SU-DHL-6 (cell line): ENCODE results near the gene SMIM1.

Source experiments
- H2AFZ ChIP-seq: fragments of 200-600 bp; sonication (generic); 2 replicates; pipeline ENCODE4 v1.6.1; 2014; ENCODE audit warnings: low read depth, mild to moderate bottlenecking, moderate library complexity, mixed read lengths, antibody characterized with exemption, low read length; ENCODE audit not compliant: severe bottlenecking
- H3F3A ChIP-seq: fragments of 200-600 bp; shearing (Covaris generic); 2 replicates; pipeline ENCODE4 v1.6.0; 2016; ENCODE audit warnings: antibody characterized with exemption, mild to moderate bottlenecking; ENCODE audit not compliant: insufficient read depth
- H3K27ac ChIP-seq: fragments of 200-600 bp; sonication (generic); 2 replicates; pipeline ENCODE4 v1.5.1; 2016; ENCODE audit warnings: low read depth, mild to moderate bottlenecking, low read length, moderate library complexity, mixed read lengths
- H3K27me3 ChIP-seq: fragments of 200-600 bp; sonication (generic), shearing (Covaris generic); 2 replicates; pipeline ENCODE4 v1.6.0; 2014; ENCODE audit warnings: mild to moderate bottlenecking, low read length
- H3K36me3 ChIP-seq: fragments of 200-600 bp; sonication (generic); 2 replicates; pipeline ENCODE4 v1.6.1; 2014; ENCODE audit warnings: mild to moderate bottlenecking, low read length, mixed read lengths
- H3K4me2 ChIP-seq: fragments of 300-600, 200-600 bp; shearing (Covaris generic), sonication (generic); 2 replicates; pipeline ENCODE4 v1.6.0; 2014; ENCODE audit warnings: low read length, low read depth, mild to moderate bottlenecking; ENCODE audit not compliant: poor library complexity, severe bottlenecking
- H3K4me3 ChIP-seq: fragments of 200-600 bp; sonication (generic); 2 replicates; pipeline ENCODE4 v1.5.1; 2014; ENCODE audit warnings: antibody characterized with exemption, low read length, mild to moderate bottlenecking, mixed read lengths; ENCODE audit not compliant: insufficient read depth, poor library complexity, severe bottlenecking
- H3K79me2 ChIP-seq: fragments of 200-600 bp; sonication (generic); 2 replicates; pipeline ENCODE4 v1.6.1; 2014; ENCODE audit warnings: mild to moderate bottlenecking, low read length, moderate library complexity; ENCODE audit not compliant: insufficient read depth
- H3K9ac ChIP-seq: fragments of 200-600 bp; sonication (generic); 2 replicates; pipeline ENCODE4 v1.7.0; 2014; ENCODE audit warnings: mild to moderate bottlenecking, low read length
- H3K9me2 ChIP-seq: fragments of 200-600 bp; sonication (generic); replicated peaks from 2 replicates; pipeline ENCODE4 v1.6.1; 2014; ENCODE audit warnings: low read length; ENCODE audit not compliant: insufficient read depth
- H3K9me3 ChIP-seq: fragments of 200-600 bp; sonication (generic); 2 replicates; pipeline ENCODE4 v1.6.1; 2014; ENCODE audit warnings: low read length, mixed read lengths; ENCODE audit not compliant: insufficient read depth
- H4K20me1 ChIP-seq: fragments of 200-600 bp; sonication (generic); 2 replicates; pipeline ENCODE4 v1.6.1; 2014; ENCODE audit warnings: low read depth, mild to moderate bottlenecking, antibody characterized with exemption, low read length, moderate library complexity, mixed read lengths
- EZH2phosphoT487 ChIP-seq: fragments of 200-600 bp; sonication (generic), shearing (Covaris generic); conservative IDR thresholded peaks from 2 replicates; pipeline ENCODE4 v1.6.1; 2018; ENCODE audit warnings: mild to moderate bottlenecking, antibody characterized with exemption, low read length, moderate library complexity, mixed read lengths
- TF ChIP-seq, protein P1 (sequence below): fragments of 200-600 bp; sonication (generic); IDR thresholded peaks from one replicate; pipeline ENCODE4 v1.5.1; 2017; ENCODE audit warnings: antibody characterized with exemption, mild to moderate bottlenecking, low read length, moderate library complexity; ENCODE audit not compliant: insufficient read depth, poor library complexity, severe bottlenecking

The SMIM1 gene

DNA sequence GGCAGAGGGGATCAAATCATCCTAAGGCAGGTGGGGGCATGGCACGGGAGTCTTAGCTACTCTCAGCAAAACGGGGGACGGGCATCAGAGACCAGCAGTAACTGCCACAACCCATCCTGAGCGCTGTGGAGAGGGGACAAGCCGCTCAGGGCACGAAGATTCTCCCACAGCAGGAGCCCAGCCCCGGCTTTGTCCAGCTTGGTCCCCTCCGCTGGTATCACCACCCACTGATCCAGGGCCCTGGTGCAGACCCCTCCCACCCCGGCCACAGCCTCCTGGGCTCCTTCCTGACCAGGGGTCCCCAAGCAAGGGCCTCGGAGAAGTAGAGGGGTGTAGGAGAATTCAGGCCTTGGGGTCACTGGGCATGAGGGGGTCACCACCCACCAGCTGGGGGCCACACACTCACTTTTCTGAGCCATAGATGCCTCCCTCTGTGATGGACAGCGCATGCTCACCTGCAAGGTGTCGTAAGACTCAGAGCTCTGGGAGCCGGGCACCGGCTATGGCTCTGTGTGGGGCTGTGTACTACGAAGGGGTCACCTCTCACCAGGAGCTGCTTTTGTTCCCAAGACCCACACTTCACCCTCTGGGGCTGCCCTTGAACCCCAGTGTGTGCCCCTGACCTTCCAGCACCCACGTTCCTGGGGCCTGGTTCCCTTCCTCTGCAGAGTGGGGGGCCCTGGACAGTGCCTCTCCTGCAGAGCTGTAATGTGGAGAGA lies 2.3 kb upstream of the SMIM1 start:
- H3K9me2 ChIP-seq = no peaks in the 10 kb centered on the region
- H3K4me3 ChIP-seq = no peak overlapping the region
- H3K27me3 ChIP-seq = no peaks in the 10 kb centered on the region
- TF ChIP-seq EZH2phosphoT487 = no peak
- TF ChIP-seq, protein P1, sequence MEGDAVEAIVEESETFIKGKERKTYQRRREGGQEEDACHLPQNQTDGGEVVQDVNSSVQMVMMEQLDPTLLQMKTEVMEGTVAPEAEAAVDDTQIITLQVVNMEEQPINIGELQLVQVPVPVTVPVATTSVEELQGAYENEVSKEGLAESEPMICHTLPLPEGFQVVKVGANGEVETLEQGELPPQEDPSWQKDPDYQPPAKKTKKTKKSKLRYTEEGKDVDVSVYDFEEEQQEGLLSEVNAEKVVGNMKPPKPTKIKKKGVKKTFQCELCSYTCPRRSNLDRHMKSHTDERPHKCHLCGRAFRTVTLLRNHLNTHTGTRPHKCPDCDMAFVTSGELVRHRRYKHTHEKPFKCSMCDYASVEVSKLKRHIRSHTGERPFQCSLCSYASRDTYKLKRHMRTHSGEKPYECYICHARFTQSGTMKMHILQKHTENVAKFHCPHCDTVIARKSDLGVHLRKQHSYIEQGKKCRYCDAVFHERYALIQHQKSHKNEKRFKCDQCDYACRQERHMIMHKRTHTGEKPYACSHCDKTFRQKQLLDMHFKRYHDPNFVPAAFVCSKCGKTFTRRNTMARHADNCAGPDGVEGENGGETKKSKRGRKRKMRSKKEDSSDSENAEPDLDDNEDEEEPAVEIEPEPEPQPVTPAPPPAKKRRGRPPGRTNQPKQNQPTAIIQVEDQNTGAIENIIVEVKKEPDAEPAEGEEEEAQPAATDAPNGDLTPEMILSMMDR = no peak
- H3K4me2 ChIP-seq = no peak overlapping the region
- H2AFZ ChIP-seq = no peak overlapping the region
- no peaks in the 10 kb centered on the region for H3K36me3 ChIP-seq
- no peak overlapping the region for H3K27ac ChIP-seq
- no peaks in the 10 kb centered on the region for H3K79me2 ChIP-seq
- H4K20me1 ChIP-seq = no peaks in the 10 kb centered on the region
- H3K9ac ChIP-seq = no peak overlapping the region
- H3F3A ChIP-seq = no peaks in the 10 kb centered on the region
- H3K9me3 ChIP-seq = no peaks in the 10 kb centered on the region

DNA sequence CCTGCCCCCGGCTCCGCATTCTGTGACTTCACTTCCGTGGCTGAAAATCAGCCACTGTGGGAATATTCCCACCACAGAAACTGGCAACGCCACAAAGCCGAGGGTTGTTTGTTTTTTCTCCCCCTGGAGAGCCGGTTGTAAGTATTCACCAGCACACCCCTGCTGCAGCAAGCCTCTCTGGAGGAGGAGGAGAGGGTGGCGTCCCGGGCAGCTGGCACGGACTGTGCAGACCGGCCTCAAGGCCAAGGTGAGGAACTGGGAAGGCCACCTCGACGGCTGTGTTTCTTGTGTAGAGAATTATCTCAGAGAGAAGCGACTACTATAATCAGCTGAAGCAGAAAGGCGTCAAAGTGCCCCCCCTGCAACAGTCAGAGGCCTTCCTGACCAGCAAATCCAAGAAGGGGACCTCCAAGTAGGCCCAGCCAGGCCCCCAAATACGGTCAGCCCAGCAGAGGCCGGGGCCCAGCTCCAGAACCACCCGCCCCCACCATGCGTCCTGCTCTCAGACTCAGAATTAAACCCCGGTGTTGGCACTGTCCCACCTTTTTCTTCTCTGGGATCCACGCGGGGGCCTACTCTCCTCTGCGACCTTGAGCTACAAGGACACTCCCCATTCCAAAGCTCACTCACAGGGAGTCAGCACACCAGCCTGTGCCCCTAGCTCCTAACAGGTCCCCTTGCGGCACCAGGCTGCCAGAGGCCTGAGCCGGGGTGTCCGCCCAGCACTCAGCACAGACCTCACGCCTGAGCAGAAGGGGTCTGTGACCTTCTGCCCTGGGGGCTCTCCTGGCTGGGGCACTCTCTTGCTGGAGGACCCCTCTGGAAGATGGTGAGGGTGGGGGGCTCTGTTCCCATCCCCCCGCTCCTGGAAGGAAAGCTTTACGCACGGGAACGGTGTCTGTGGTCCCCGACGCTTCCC lies 1.2 kb upstream of the SMIM1 start:
- TF ChIP-seq, protein P1 = no peak
- no peak for TF ChIP-seq EZH2phosphoT487
- Histone ChIP-seq H2AFZ (no peak overlapping the region), H3K36me3 (no peaks in the 10 kb centered on the region), H3K27me3 (no peaks in the 10 kb centered on the region), H3K9ac (peak overlapping the region; percentile 16; the same call in 1 of the 2 replicates), H3K27ac (no peak overlapping the region), H3K9me3 (no peaks in the 10 kb centered on the region), H3K9me2 (no peaks in the 10 kb centered on the region), H3K79me2 (no peaks in the 10 kb centered on the region), H3K4me3 (peak overlapping the region; percentile 29), H3K4me2 (peak overlapping the region; percentile 43), H3F3A (no peaks in the 10 kb centered on the region), H4K20me1 (no peaks in the 10 kb centered on the region)

DNA sequence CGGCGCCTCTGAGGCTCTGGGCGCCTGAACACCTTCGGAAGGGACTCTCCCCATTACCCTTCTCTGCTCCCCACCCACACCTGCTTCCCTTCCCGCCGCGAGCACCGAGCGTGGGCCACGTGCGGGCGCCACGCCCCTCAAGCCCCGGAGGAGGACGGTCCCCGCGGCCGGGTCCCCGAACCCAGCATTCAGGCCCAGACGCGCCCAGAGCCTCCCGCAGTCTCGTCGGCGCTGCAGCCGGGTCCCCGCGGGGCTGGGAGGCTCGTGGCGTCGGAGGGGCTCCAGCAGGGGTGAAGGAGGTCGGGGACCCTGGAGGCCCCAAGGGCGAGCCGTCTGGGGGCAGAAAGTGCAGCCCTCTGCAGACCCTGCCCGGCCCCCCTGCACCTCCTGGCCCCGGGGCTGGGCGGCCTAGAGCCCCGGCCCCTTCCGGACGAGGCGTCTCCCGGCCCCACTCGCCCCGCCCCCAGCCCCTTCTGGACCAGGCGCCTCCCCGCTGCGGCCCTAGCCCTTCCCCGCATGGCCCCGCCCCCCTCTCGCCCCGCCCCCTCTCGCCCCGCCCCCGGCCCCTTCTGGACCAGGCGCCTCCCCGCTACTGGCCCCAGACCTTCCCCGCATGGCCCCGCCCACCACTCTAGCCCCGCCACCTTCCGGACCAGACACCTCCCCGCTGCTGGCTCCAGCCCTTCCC lies 378 bp upstream of the SMIM1 start:
- Histone ChIP-seq H3K9me3 (no peaks in the 10 kb centered on the region), H3F3A (no peaks in the 10 kb centered on the region), H3K36me3 (no peaks in the 10 kb centered on the region), H4K20me1 (no peaks in the 10 kb centered on the region), H3K4me3 (peak overlapping the region; percentile 29), H3K9ac (peak overlapping the region; percentile 16; the same call in 1 of the 2 replicates), H3K79me2 (no peaks in the 10 kb centered on the region), H3K4me2 (peak overlapping the region; percentile 43), H3K27ac (no peak overlapping the region), H2AFZ (no peak overlapping the region), H3K27me3 (no peaks in the 10 kb centered on the region), H3K9me2 (no peaks in the 10 kb centered on the region)
- TF ChIP-seq EZH2phosphoT487 = no peak
- TF ChIP-seq, protein P1 = no peak
